GM21717 (cell line): ENCODE measurements around the gene ZNF488.
"Not testable (repeated sequence)": the region's sequence is repeated elsewhere in the genome, so short reads cannot be mapped to it uniquely, and the experiment has no call there.

Experiments
- ATAC-seq: cut with Tn5 transposase; IDR thresholded peaks from one replicate; pipeline ENCODE4 v1.9.1; 2021; ENCODE audit warnings: mild to moderate bottlenecking, moderate library complexity; ENCODE audit not compliant: unreplicated experiment

The ZNF488 gene

DNA sequence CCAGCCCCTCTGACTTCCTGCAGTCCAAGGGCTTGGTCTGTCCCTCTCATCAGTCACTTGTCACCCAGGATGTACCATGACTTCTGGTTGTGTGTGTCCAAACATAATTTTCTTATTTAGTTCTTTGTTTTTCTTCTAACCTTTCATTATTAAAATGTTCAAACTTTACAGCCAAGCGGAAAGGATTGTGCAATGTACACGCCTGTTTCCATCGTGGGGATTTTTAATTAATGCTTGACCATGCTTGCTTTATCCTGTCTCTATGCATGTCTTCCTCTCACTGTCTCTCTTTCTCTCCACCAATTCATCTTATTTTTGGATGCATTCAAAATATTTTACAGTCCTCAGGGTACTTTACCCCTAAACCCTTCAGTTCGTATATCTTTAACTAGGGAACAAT is 26.2 kb upstream of the ZNF488 start:
- no peak for ATAC-seq

- ATAC-seq, result no peak
Observed at GRCh38 chr10:47409866-47410256, 25.8 kb upstream of the ZNF488 start.

DNA sequence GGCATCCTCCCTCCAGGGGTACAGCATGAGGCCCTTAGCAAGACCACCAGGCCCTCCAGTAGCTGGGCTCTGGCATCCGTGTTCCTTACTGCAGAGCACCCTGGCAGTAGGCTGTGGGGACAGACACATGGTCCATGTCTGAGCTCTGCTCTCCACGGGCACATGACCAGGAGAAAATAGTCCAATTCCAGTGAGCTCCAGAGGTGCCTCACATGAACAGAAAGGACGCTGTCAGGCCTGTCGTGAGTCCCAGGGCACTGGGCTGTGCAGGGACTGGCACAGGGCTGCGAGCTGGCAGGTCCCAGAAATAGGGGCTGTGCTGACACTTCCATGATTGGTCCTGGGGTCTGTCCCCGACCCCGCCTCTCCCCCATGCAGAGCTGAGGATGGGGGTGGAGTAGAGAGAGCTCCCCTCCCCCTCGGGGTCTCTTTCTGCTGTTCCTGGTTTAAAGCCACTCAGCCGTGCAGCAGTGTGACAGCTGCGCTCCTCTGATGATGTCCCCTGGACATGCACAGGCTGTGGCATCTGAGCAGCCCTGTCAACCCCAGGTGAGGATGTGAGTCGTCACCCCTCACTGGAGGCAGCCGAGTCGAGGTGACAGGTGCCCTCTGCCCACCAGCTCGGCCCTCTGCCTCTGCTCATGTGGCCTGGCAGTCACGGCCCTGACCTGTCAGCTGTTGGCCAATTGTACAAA is 25.2 kb upstream of the ZNF488 start:
- no peak for ATAC-seq

DNA sequence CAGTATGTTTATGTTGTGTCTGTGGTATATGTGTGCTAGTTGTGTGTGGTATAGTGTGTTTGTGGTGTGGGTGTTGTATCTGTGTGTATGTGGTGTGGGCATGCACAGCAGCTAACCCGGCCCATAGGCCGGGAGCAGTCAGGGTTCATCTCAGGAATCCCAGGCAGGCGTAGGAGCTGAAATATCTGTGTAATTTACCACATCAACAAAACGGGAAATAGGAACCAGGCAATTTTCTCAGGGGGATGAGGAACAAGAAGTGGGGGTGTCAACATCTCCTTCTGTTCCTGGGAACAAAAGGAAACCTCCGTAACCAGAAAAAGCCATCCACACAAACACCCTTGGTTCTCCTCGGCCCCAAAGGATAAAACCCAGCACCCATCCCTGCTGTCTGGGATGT is 24.5 kb upstream of the ZNF488 start:
- no peak for ATAC-seq

DNA sequence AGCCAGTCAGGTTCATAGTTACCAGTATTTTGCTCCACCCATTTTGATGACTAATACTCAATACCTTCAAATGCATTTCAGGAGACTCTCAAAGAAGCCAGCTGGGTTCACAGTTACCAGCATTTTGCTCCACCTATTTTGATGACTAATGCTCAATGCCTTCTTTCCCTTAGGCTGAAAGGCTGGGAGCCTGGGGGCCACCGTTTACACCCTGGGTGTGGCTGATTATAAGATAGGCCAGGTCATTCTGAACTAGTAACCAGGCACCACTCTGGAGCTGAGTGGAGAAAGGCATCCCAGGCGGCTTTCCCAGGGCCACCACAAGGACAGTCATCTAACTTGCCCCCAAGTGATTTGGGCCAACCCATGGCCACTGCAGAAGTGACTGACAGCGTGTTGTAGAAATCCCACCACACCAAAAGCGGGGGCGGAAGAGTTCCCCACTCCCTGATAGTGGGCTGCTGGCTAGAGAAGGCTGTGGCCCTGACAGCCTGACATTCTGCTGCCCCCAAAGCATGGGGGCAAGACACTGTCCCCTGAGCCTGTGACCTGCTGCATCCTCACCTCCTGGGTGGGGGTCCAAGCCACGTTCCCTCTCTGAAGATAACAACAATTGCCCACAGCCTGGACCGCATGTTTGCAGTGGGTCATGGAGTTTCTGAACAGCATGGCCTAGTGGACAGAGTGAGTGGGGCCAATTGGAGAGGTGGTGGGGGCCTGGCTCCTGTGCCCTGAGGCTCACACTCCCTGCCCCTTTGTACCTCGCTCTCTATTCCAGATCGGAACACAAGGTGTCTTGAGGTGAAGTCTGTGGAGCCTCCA is 23.0 kb upstream of the ZNF488 start:
- no peak for ATAC-seq

- ATAC-seq, result no peak
Observed at GRCh38 chr10:47406548-47406869, 22.4 kb upstream of the ZNF488 start.

GRCh38 chr10:47405857-47406547 is 21.9 kb upstream of the ZNF488 start:
- ATAC-seq, result no peak

DNA sequence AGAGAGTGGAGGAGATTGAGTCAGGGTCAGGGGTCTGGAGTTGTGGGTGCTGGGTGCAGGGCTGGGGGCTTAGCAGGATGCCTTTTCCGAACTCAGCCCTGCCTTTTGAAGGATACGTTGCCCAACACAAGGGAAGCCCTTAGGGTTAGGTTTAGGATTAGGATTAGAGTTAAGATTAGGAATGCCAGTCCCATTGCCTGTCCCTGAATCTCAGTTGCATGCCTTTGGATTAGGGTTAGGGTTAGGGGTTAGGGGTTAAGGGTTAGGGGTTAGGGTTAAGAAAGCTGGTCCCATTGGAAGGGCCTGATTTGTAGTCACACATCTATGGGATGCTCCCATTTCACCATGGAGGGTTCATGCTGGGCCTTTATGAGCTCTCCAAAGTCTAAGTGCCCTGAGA is 20.8 kb upstream of the ZNF488 start:
- ATAC-seq, result no peak

DNA sequence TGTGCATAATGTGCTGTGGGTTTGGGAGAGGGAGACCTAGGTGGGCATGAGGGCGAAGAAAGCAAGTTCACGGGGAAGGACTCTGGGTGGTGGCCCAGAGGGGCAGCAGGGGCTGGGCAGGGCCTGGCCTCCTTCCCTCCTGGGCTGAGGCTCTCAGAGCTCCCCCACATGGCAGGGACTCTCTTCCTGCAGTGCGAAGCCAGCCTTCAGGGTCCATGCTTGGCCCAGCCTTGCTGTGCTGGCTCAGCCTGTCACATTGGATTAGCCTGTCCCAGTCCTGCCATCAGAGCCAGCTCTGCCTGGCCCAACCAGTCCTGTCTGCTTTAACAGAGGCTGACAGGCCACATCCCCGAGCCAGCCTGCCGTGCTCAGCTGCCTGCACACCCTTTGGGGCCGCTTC is 20.4 kb upstream of the ZNF488 start:
- ATAC-seq, result no peak

DNA sequence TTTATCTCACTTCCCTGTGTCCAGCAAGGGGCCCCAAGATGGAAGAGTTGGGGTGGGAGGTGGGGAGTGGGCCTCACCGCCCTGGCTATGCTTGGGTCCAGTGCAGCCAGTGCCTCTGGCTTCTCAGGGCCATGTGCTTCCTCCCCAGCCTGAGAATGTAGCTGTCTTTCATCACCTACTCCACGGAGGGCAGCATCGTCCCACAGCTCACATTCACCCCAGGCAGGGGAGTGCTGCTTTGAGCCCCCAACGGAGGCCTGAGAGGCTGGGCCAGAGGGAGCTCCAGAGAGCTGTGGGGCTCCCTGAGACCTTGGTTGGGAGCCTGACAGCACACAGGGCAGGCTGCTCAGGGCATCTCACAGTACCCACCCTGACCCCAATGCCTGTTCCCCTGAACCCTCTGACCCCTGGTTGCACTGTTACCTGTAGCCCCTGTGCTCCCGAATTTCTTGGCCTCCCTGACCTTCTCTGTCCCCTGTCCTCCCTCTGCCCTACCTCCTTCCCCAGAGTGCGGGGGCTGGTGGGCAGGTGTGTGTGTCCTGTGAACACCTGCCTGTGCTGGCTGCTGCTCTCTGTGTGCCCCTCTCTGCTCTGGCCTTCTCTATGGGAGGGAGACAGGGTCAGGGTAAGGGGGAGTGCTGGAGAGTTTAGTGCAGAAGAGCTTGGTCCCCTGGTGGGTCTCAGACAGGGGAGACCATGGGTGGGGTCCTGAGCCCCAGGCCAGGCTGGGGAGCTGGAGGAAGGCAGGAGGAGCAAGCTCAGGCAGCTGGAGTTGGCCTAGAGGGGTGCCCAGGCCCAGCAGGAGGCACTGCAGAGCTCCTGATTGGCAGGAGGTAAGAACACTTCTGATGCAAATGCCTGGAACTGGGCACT is 19.6 kb upstream of the ZNF488 start:
- no peak for ATAC-seq

DNA sequence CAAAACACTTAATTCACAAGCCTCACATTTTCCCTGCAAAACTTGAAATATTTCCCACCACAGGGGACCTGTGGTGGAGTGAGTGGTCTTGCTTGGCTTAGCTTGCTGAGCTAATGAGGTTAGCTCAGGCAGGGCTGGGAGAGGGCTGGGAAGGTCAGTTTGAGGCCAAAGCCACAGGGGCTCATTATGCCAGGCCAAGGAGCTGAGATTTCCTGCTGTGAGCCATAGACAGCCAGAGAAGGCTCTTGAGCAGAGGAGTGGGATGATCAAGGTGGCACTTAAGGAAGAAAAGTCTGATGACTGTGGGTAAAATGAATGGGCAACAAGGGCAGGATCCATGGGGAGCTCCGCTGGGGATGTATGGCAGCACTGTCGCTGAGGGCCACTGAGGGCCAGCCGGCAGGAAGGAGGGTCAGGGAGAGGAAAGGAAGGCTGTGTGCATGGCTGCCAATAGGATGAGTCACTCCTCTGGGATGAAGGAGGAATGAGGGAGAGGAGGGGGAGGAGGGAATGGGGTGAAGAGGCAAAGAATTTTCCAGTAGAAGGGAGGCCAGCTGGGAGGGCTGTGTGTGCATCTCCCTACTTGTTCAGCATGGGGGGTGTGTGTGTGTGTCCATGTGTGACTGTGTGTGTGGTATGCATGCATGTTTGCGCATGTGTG is 18.7 kb upstream of the ZNF488 start:
- no peak for ATAC-seq

GRCh38 chr10:47401874-47402640 is 18.0 kb upstream of the ZNF488 start:
- no peak for ATAC-seq

DNA sequence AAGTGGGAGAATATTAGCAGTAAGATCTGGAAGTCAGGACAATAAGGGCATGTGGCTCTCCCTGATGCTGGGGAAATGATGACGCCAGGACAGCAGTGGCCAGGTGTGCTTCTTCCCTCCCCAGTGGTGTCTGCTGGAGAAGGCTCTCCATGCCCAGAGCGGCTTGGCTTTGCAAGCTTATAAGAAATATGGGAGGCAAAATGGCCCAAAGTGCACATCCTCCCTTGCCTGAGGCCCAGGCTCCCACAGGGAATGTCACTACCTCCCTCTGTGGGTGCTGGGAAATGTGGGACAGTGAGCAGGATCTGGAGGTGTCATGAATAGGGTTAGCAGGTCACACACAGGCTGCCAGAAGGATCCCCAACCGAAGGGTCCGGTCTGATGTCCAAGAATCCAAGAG is 17.1 kb upstream of the ZNF488 start:
- ATAC-seq, result no peak

DNA sequence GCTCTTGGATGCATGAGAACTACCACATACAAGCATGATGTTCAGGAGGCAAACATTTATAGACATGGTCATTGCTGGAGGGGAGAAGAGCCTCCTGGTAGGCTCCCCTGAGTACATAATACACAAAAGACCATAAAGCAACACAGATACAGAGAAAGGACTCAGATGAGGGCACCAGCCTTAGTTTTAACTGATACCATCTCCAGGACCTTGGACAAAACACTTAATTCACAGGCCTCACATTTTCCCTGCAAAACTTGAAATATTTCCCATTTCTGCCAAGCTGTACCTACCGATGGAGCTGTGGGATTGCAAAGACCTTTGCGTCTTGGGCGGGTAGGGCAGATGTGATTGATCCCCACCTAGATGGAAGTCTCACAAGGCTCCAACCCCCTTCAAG is 16.7 kb upstream of the ZNF488 start:
- no peak for ATAC-seq

- ATAC-seq, result no peak
Observed at GRCh38 chr10:47400251-47400650, 16.2 kb upstream of the ZNF488 start.

- ATAC-seq, result no peak
Observed at GRCh38 chr10:47397256-47397655, 13.2 kb upstream of the ZNF488 start.

DNA sequence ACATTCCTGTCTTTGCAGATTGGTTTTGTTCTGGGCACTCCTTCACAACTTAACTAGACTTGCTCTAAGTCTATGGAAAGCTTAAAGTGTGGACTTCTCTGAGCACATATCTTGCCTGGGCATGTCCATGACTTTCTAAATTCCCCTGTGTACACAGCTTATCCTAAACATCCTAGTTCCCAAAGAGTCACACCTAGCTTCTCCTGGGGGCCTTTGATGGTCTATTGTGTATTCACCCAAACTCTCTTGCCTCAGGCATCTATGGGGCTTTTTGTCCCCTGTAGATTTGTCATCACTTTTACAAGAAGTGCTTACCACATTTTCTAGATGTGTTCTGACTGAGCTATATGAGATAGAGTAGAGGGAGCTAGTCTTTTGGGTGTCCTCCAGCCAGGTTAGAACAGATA is 12.2 kb upstream of the ZNF488 start:
- no peak for ATAC-seq

DNA sequence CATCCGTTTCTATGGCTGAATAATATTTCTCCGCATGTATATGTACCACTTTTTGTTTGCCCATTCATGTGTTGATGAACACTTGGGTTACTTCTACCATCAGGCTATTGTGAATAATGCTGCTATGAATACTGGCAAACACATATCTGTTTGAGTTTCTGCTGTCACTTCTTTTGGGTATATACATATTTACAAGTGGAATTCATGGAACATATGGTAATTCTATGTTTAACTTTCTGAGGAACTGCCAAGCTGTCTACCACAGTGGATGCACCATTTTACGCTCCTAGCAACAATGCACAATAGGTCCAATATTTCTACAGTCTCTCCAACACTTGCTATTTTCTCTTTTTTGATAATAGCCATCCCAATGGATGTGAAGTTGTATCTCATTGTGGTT is 5.5 kb upstream of the ZNF488 start:
- no peak for ATAC-seq

DNA sequence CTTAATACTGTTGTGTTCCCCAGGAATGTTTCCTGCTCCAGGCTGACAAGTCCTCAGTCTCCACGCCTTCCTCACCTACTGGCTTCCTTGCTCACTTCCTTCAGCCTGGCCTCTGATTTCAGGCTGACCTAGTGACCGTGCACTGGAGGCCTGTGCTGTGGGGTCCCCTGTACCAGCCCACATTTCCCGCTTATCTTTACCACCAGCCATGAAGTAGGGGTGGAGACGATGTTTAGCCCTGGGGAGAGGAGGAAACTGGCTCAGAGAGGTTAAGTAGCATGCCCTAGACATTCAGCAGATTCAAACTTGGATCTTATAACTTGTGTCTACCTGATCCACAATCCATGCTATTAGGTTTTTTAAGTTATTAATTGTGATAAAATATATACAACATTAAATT is 4.8 kb upstream of the ZNF488 start:
- no peak for ATAC-seq

DNA sequence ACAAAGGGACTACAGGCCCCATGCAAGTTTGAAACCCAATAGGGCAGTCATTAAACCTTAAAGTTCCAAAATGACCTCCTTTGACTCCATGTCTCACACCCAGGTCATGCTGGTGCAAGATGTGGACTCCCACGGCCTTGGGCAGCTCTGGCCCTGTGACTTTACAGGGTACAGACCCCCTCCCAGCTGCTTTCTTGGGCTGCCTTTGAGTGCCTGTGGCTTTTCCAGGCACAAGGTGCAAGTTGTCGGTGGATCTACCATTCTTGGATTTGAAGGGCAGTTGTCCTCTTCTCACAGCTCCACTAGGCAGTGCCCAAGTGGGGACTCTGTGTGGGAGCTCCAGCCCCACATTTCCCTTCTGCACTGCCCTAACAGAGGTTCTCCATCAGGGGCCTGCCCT is 2.0 kb upstream of the ZNF488 start:
- not testable (repeated sequence) for ATAC-seq
